GM23248 (cell line): ENCODE results near the gene CLDND2. TPM values are rescaled to one million over a fixed set of nuclear protein-coding genes. Genes with fewer than 3 reads are reported as not detected.

Experiments
- DNase-seq: peaks from one replicate; pipeline ENCODE4 v3.0.0-alpha.2; 2015
- H2AFZ ChIP-seq: fragments of 200-600 bp; sonication (generic); 2 replicates; pipeline ENCODE4 v1.6.1; 2016; ENCODE audit warnings: antibody characterized with exemption
- H3F3A ChIP-seq: fragments of 200-600 bp; sonication (generic); 2 replicates; pipeline ENCODE4 v1.6.1; 2016; ENCODE audit warnings: mild to moderate bottlenecking, antibody characterized with exemption, mixed run types; ENCODE audit not compliant: insufficient read depth
- H3K27ac ChIP-seq: fragments of 200-600 bp; sonication (generic); 2 replicates; pipeline ENCODE4 v1.5.1; 2016; ENCODE audit warnings: mild to moderate bottlenecking
- H3K27me3 ChIP-seq: fragments of 200-600 bp; sonication (generic); replicated peaks from 2 replicates; pipeline ENCODE4 v1.6.1; 2016; ENCODE audit warnings: mild to moderate bottlenecking; ENCODE audit not compliant: insufficient read depth
- H3K36me3 ChIP-seq: fragments of 200-600 bp; sonication (generic); 2 replicates; pipeline ENCODE4 v1.6.1; 2016; ENCODE audit warnings: low read depth, mild to moderate bottlenecking
- H3K4me1 ChIP-seq: fragments of 200-600 bp; sonication (generic); 2 replicates; pipeline ENCODE4 v1.6.1; 2016; ENCODE audit warnings: mild to moderate bottlenecking; ENCODE audit not compliant: insufficient read depth
- H3K4me2 ChIP-seq: fragments of 200-600 bp; sonication (generic); one replicate; pipeline ENCODE4 v1.6.1; 2016; ENCODE audit warnings: mild to moderate bottlenecking; ENCODE audit not compliant: unreplicated experiment
- H3K4me3 ChIP-seq: fragments of 200-600 bp; sonication (generic); 2 replicates; pipeline ENCODE4 v1.5.1; 2016; ENCODE audit warnings: mild to moderate bottlenecking
- H3K79me2 ChIP-seq: fragments of 200-600 bp; sonication (generic); 2 replicates; pipeline ENCODE4 v1.6.1; 2016; ENCODE audit warnings: mild to moderate bottlenecking; ENCODE audit not compliant: insufficient read depth
- H3K9ac ChIP-seq: fragments of 200-600 bp; sonication (generic); 2 replicates; pipeline ENCODE4 v1.6.1; 2016; ENCODE audit warnings: mild to moderate bottlenecking
- H3K9me2 ChIP-seq: fragments of 200-600 bp; sonication (generic); 2 replicates; pipeline ENCODE4 v1.6.1; 2016; ENCODE audit warnings: mixed run types, mild to moderate bottlenecking, moderate library complexity; ENCODE audit not compliant: insufficient read depth
- H3K9me3 ChIP-seq: fragments of 200-600 bp; sonication (generic); one replicate; pipeline ENCODE4 v1.6.1; 2017; ENCODE audit warnings: low read depth
- H4K20me1 ChIP-seq: fragments of 200-600 bp; sonication (generic); 2 replicates; pipeline ENCODE4 v1.6.0; 2016; ENCODE audit not compliant: insufficient read depth
- EZH2 ChIP-seq: fragments of 200-600 bp; sonication (generic); IDR thresholded peaks from 2 replicates; pipeline ENCODE4 v1.6.1; 2018; ENCODE audit warnings: antibody characterized with exemption, mild to moderate bottlenecking; ENCODE audit not compliant: insufficient read depth, poor library complexity, severe bottlenecking
- EZH2phosphoT487 ChIP-seq: fragments of 200-600 bp; sonication (generic); IDR thresholded peaks from 2 replicates; pipeline ENCODE4 v1.6.1; 2018; ENCODE audit warnings: antibody characterized with exemption, moderate library complexity, mild to moderate bottlenecking, low read depth; ENCODE audit not compliant: insufficient read depth
- WGBS, 2 experiments: methylation state at CpG; one replicate each; pipeline ENCODE4 v1.1.6; 2015 to 2017; ENCODE audit warnings: low lambda C conversion rate in 2 of 2, low coverage in 1 of 2; ENCODE audit errors: missing lambda C conversion rate in 2 of 2; 5-methylcytosine and 5-hydroxymethylcytosine counted together
- in situ Hi-C: fragments of 300-500 bp; cut with MboI; formaldehyde crosslinking; loops from 2 replicates; pipeline ENCODE4 v1.15.0; 2020
- polyA plus RNA-seq: library from polyadenylated mRNA; unstranded; fragments of >200 nt; fragmentation: Nextera tagmentation; extraction: Ambion mirVana; gene quantifications from 2 replicates; pipeline ENCODE4 v1.2.1, GENCODE V29; 2016
- total RNA-seq: library from RNA; depleted of rRNA; stranded (reverse); fragments of >200 nt; shearing (Covaris generic); gene quantifications from 2 replicates; pipeline ENCODE4 v1.2.3, GENCODE V29; 2014

The CLDND2 gene
- total and polyA plus RNA-seq, 2 experiments from 2014 or later, result 1.0 TPM; not detected in 1

GRCh38 chr19:51370230-51370629 is 1.4 kb upstream of the CLDND2 start:
- H3K9ac ChIP-seq, result no peak overlapping the region
- H3K27ac ChIP-seq, result no peak overlapping the region
- H4K20me1 ChIP-seq, result no peaks in the 10 kb centered on the region
- no peak overlapping the region for H3K4me3 ChIP-seq
- H3K4me2 ChIP-seq, result no peak overlapping the region
- no peaks in the 10 kb centered on the region for H3F3A ChIP-seq
- TF ChIP-seq EZH2 (no peak), EZH2phosphoT487 (no peak)
- in situ Hi-C loops, result no loop called here
- H3K9me2 ChIP-seq, result no peaks in the 10 kb centered on the region
- WGBS, 2 experiments, result 54% methylated on average over 4 of the region's 4 CpGs
- peaks cover 9% of the 10 kb centered on the region for H3K79me2 ChIP-seq
- no peak for DNase-seq
- 0 out of 2 replicates have a peak, but pooled peaks cover 1% of the 10 kb centered on the region for H3K4me1 ChIP-seq
- H3K9me3 ChIP-seq, result no peaks in the 10 kb centered on the region
- no peaks in the 10 kb centered on the region for H3K36me3 ChIP-seq
- H3K27me3 ChIP-seq, result no peaks in the 10 kb centered on the region
- H2AFZ ChIP-seq, result no peak overlapping the region

- Histone ChIP-seq H3K27me3 (no peaks in the 10 kb centered on the region), H3F3A (no peaks in the 10 kb centered on the region), H3K36me3 (no peaks in the 10 kb centered on the region), H3K4me2 (peak overlapping the region; percentile 91), H3K9me2 (no peaks in the 10 kb centered on the region), H4K20me1 (no peaks in the 10 kb centered on the region), H3K9ac (peak overlapping the region; percentile 95), H3K9me3 (no peaks in the 10 kb centered on the region), H3K4me3 (peak overlapping the region; percentile 77), H2AFZ (peak overlapping the region; percentile 91), H3K4me1 (peaks cover 14% of the 10 kb centered on the region; the same call in 1 of the 2 replicates), H3K27ac (peak overlapping the region; percentile 87), H3K79me2 (peaks cover 33% of the 10 kb centered on the region)
- 1% methylated on average over 62 to 63 of the region's 64 CpGs for WGBS, 2 experiments
- in situ Hi-C loops, result no loop called here
- no peak for TF ChIP-seq EZH2
- TF ChIP-seq EZH2phosphoT487, result no peak
- DNase-seq, result peak; percentile 99
Measured at GRCh38 chr19:51367565-51368365, 1.0 kb downstream of the CLDND2 start.

GRCh38 chr19:51367255-51367564 is 1.6 kb downstream of the CLDND2 start:
- H3K4me3 ChIP-seq, result peak overlapping the region; percentile 77
- peaks cover 39% of the 10 kb centered on the region for H3K79me2 ChIP-seq
- peak overlapping the region; percentile 91 for H2AFZ ChIP-seq
- H4K20me1 ChIP-seq, result no peaks in the 10 kb centered on the region
- H3K4me1 ChIP-seq, result peaks cover 14% of the 10 kb centered on the region; the same call in 1 of the 2 replicates
- H3K9me2 ChIP-seq, result no peaks in the 10 kb centered on the region
- peak overlapping the region; percentile 87 for H3K27ac ChIP-seq
- WGBS, 2 experiments, result 0 to 1% methylated on average over 10 to 15 of the region's 15 CpGs
- DNase-seq, result no peak
- H3K9ac ChIP-seq, result peak overlapping the region; percentile 95
- no peaks in the 10 kb centered on the region for H3K36me3 ChIP-seq
- TF ChIP-seq EZH2phosphoT487, result no peak
- TF ChIP-seq EZH2, result no peak
- in situ Hi-C loops, result no loop called here
- no peaks in the 10 kb centered on the region for H3K9me3 ChIP-seq
- H3K27me3 ChIP-seq, result no peaks in the 10 kb centered on the region
- H3F3A ChIP-seq, result no peaks in the 10 kb centered on the region
- peak overlapping the region; percentile 91 for H3K4me2 ChIP-seq

GRCh38 chr19:51366389-51367254 is 2.2 kb downstream of the CLDND2 start:
- in situ Hi-C loops, result no loop called here
- no peaks in the 10 kb centered on the region for H3K27me3 ChIP-seq
- WGBS, 2 experiments, result 1% methylated on average over 51 to 54 of the region's 54 CpGs

More at GRCh38 chr19:51366389-51367254, 2.2 kb downstream of the CLDND2 start:
- H3K79me2 ChIP-seq, result peaks cover 45% of the 10 kb centered on the region
- H3K27ac ChIP-seq, result peak overlapping the region; percentile 88
- H3K4me2 ChIP-seq, result peak overlapping the region; percentile 91
- H3K4me1 ChIP-seq, result peaks cover 14% of the 10 kb centered on the region; the same call in 1 of the 2 replicates
- H3K9me2 ChIP-seq, result no peaks in the 10 kb centered on the region
- H3K9me3 ChIP-seq, result no peaks in the 10 kb centered on the region
- peak; percentile 99 for DNase-seq
- H2AFZ ChIP-seq, result peak overlapping the region; percentile 91
- no peaks in the 10 kb centered on the region for H4K20me1 ChIP-seq
- peak overlapping the region; percentile 77 for H3K4me3 ChIP-seq
- no peaks in the 10 kb centered on the region for H3F3A ChIP-seq
- H3K9ac ChIP-seq, result peak overlapping the region; percentile 95
- TF ChIP-seq EZH2phosphoT487, result no peak
- no peak for TF ChIP-seq EZH2
- H3K36me3 ChIP-seq, result no peaks in the 10 kb centered on the region
